ENCODE measurements around the gene MSTN. TPM values are rescaled to one million over a fixed set of nuclear protein-coding genes. Genes with fewer than 3 reads are reported as not detected.

MSTN gene
- total RNA-seq, 1 experiment from 2014 or later, result not detected

DNA sequence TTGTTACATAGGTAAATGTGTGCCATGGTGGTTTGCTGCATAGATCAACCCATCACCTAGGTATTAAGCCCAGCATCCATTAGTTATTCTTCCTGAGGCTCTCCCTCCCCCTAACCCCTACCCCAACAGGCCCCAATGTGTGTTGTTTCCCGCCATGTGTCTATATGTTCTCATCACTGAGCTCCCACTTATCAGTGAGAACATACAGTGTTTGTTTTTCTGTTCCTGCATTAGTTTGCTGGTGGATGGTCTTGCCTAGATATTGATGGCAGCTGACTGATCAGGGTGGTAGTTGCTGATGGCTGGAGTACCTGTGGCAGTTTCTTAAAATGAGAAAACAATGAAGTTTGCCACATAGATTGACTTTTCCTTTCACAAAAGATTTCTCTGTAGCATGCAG lies 34.6 kb upstream of the MSTN start:
- BruUV-seq (replicated peaks), result no TSS peak
- no peak for TF ChIP-seq CTCF (conservative IDR thresholded peaks at IDR 0.05; ENCODE audit: low read depth, low read length)
- TF ChIP-seq EZH2 (IDR thresholded peaks at IDR 0.05; ENCODE audit: borderline replicate concordance, low read depth, low read length, poor library complexity, severe bottlenecking), result no peak
- intact Hi-C loops (cut with micrococcal nuclease; ENCODE audit: unreplicated experiment), result no loop called here
- no peak overlapping the region for H3K27ac ChIP-seq (ENCODE audit: low read depth, low read length, poor library complexity, severe bottlenecking)
- no peak overlapping the region for H3K4me3 ChIP-seq (ENCODE audit: low read depth, low read length, poor library complexity, severe bottlenecking)
- no peaks in the 10 kb centered on the region for H3K9me3 ChIP-seq (ENCODE audit: low read depth, low read length, poor library complexity, severe bottlenecking)
- CTCF ChIA-PET, result no interaction called here
- POLR2A ChIA-PET (ENCODE audit: low non-redundant PET), result no interaction called here
- H3K27me3 ChIP-seq (replicated peaks; ENCODE audit: insufficient read depth, low read depth, low read length, poor library complexity), result no peaks in the 10 kb centered on the region
- no peaks in the 10 kb centered on the region for H3K36me3 ChIP-seq (ENCODE audit: insufficient read depth, low read length, poor library complexity, severe bottlenecking)
- H3K4me1 ChIP-seq (ENCODE audit: insufficient read depth, low read length, poor library complexity, severe bottlenecking), result peaks cover 12% of the 10 kb centered on the region
- no peak for DNase-seq (ENCODE audit: low spot score)

DNA sequence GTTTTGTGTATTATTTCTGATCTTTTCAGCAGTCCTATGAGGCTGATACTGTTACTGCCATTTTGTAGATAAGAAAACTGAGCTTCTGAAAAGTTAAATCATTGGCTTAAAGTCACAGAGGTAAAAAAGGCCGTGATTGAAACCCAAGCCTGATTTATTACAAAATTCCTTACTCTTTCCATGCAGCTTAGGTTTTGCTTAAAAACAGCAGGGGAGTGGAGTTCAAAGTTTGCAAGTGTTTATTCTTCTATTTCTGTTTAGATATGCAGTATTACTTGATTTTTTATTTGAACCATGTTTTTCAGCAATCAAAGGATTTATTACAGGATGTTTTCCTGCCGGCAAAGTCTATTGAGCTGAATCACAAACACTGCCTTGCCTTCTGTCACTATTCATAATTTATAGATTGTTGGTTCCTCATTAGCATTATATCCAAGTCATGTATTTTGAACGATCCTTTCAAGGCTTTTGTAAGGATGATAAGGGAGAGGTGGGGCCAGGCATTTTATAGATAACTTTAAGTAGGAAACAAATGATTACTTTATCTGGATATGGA lies 31.9 kb upstream of the MSTN start:
- no peak for TF ChIP-seq EZH2 (IDR thresholded peaks at IDR 0.05; ENCODE audit: borderline replicate concordance, low read depth, low read length, poor library complexity, severe bottlenecking)
- no peak for TF ChIP-seq CTCF (conservative IDR thresholded peaks at IDR 0.05; ENCODE audit: low read depth, low read length)
- CTCF ChIA-PET, result interaction anchor here (0.7 kb wide), 1 partner anchor 71 kb away, joined by 3 read pairs; no protein-coding TSS in a partner anchor
- no TSS peak for BruUV-seq (replicated peaks)
- POLR2A ChIA-PET (ENCODE audit: low non-redundant PET), result interaction anchor here (0.7 kb wide), 1 partner anchor 10 kb away, joined by 3 read pairs; no protein-coding TSS in a partner anchor
- H3K27ac ChIP-seq (ENCODE audit: low read depth, low read length, poor library complexity, severe bottlenecking), result peak overlapping the region; percentile 38
- intact Hi-C loops (cut with micrococcal nuclease; ENCODE audit: unreplicated experiment), result no loop called here
- DNase-seq (ENCODE audit: low spot score), result peak; percentile 59
- H3K27me3 ChIP-seq (replicated peaks; ENCODE audit: insufficient read depth, low read depth, low read length, poor library complexity), result no peaks in the 10 kb centered on the region
- H3K4me1 ChIP-seq (ENCODE audit: insufficient read depth, low read length, poor library complexity, severe bottlenecking), result peaks cover 12% of the 10 kb centered on the region
- H3K9me3 ChIP-seq (ENCODE audit: low read depth, low read length, poor library complexity, severe bottlenecking), result no peaks in the 10 kb centered on the region
- H3K36me3 ChIP-seq (ENCODE audit: insufficient read depth, low read length, poor library complexity, severe bottlenecking), result no peaks in the 10 kb centered on the region
- no peak overlapping the region for H3K4me3 ChIP-seq (ENCODE audit: low read depth, low read length, poor library complexity, severe bottlenecking)

DNA sequence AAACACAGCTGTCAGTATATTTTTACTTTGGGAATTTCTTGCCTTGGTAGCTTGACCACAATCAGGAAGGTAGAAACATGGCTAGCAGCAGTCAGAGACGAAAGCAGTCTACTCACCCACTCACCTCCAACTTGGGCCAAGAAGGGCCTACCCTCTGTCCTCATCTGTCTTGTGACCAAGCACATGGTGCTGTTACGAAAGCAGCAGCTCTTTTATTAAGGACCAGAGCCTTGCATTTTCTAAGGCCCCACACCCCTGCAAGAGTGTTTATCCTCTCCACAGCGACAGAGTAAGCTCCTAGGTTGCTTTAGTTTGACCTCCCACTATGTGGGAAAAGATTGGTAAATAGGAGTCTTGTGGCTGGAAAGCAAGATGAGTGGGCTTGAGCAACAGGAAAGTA lies 31.3 kb upstream of the MSTN start:
- Histone ChIP-seq H3K36me3 (ENCODE audit: insufficient read depth, low read length, poor library complexity, severe bottlenecking) (no peaks in the 10 kb centered on the region), H3K27ac (ENCODE audit: low read depth, low read length, poor library complexity, severe bottlenecking) (peak overlapping the region; percentile 38), H3K4me1 (ENCODE audit: insufficient read depth, low read length, poor library complexity, severe bottlenecking) (peaks cover 12% of the 10 kb centered on the region), H3K9me3 (ENCODE audit: low read depth, low read length, poor library complexity, severe bottlenecking) (no peaks in the 10 kb centered on the region), H3K4me3 (ENCODE audit: low read depth, low read length, poor library complexity, severe bottlenecking) (no peak overlapping the region), H3K27me3 (replicated peaks; ENCODE audit: insufficient read depth, low read depth, low read length, poor library complexity) (no peaks in the 10 kb centered on the region)
- no peak for TF ChIP-seq CTCF (conservative IDR thresholded peaks at IDR 0.05; ENCODE audit: low read depth, low read length)
- TF ChIP-seq EZH2 (IDR thresholded peaks at IDR 0.05; ENCODE audit: borderline replicate concordance, low read depth, low read length, poor library complexity, severe bottlenecking), result no peak
- intact Hi-C loops (cut with micrococcal nuclease; ENCODE audit: unreplicated experiment), result no loop called here
- DNase-seq (ENCODE audit: low spot score), result no peak
- POLR2A ChIA-PET (ENCODE audit: low non-redundant PET), result interaction anchor here (0.7 kb wide), 1 partner anchor 11 kb away, joined by 3 read pairs; no protein-coding TSS in a partner anchor
- no TSS peak for BruUV-seq (replicated peaks)
- CTCF ChIA-PET, result interaction anchor here (0.7 kb wide), 1 partner anchor 70 kb away, joined by 3 read pairs; no protein-coding TSS in a partner anchor
